ENCODE data around the gene AHNAK.

AHNAK gene

GRCh38 chr11:62472063-62472884, 74.3 kb downstream of the AHNAK start:
- no peak overlapping the region for H3K27ac ChIP-seq
- no peak for TF ChIP-seq CTCF (conservative IDR thresholded peaks at IDR 0.05)

GRCh38 chr11:62471603-62472002, 75.0 kb downstream of the AHNAK start:
- H3K27ac ChIP-seq: no peak overlapping the region
- TF ChIP-seq CTCF (conservative IDR thresholded peaks at IDR 0.05): no peak

GRCh38 chr11:62468577-62468976, 78.0 kb downstream of the AHNAK start:
- H3K27ac ChIP-seq: no peak overlapping the region
- no peak for TF ChIP-seq CTCF (conservative IDR thresholded peaks at IDR 0.05)

GRCh38 chr11:62466444-62466843, 80.2 kb downstream of the AHNAK start:
- no peak for TF ChIP-seq CTCF (conservative IDR thresholded peaks at IDR 0.05)
- H3K27ac ChIP-seq: peak overlapping the region; percentile 25

- no peak overlapping the region for H3K27ac ChIP-seq
- no peak for TF ChIP-seq CTCF (conservative IDR thresholded peaks at IDR 0.05)
Measured at GRCh38 chr11:62464655-62465054, 82.0 kb downstream of the AHNAK start.

GRCh38 chr11:62463121-62463542, 83.5 kb downstream of the AHNAK start:
- H3K27ac ChIP-seq: no peak overlapping the region
- no peak for TF ChIP-seq CTCF (conservative IDR thresholded peaks at IDR 0.05)

GRCh38 chr11:62462508-62462892, 84.1 kb downstream of the AHNAK start:
- H3K27ac ChIP-seq: no peak overlapping the region
- TF ChIP-seq CTCF (conservative IDR thresholded peaks at IDR 0.05): no peak
